CD4-positive, CD25-positive, alpha-beta regulatory T cell (primary cell): ENCODE measurements around the gene HOXB7. TPM values are rescaled to one million over a fixed set of nuclear protein-coding genes. Genes with fewer than 3 reads are reported as not detected.

Experiments
- ATAC-seq, 2 donors: fragments of 150-1000 bp; cut with Tn5 transposase; one replicate each; pipeline ENCODE4 v1.10.0; 2021; ENCODE audit warnings: low read depth in 2 of 2, moderate number of reproducible peaks in 2 of 2, moderate library complexity in 1 of 2
- DNase-seq, 3 donors: peaks; one replicate each; pipeline versions ENCODE4 v3.0.0 to v3.0.0-alpha.2; 2012 to 2022; ENCODE audit warnings: mixed read lengths in 1 of 3
- H3K27ac ChIP-seq: one replicate; pipeline ENCODE4 v1.7.0; 2013; ENCODE audit warnings: mild to moderate bottlenecking, low read length; ENCODE audit not compliant: insufficient read depth, poor library complexity, severe bottlenecking
- H3K27me3 ChIP-seq: one replicate; pipeline ENCODE4 v1.7.0; 2013; ENCODE audit warnings: low read length; ENCODE audit not compliant: control insufficient read depth, insufficient read depth
- H3K36me3 ChIP-seq: one replicate; pipeline ENCODE4 v1.7.0; 2013; ENCODE audit warnings: mild to moderate bottlenecking, low read length, moderate library complexity; ENCODE audit not compliant: control insufficient read depth, insufficient read depth
- H3K4me1 ChIP-seq: 2 replicates; pipeline ENCODE4 v1.7.0; 2013; ENCODE audit warnings: mild to moderate bottlenecking, low read length; ENCODE audit not compliant: insufficient read depth, control insufficient read depth, poor library complexity, severe bottlenecking
- H3K4me3 ChIP-seq: one replicate; pipeline ENCODE4 v1.7.0; 2013; ENCODE audit warnings: low read depth, mild to moderate bottlenecking, low read length, moderate library complexity
- H3K9me3 ChIP-seq, 2 experiments: 1 replicate in 1 of 2; 2 replicates in 1 of 2; pipeline ENCODE4 v1.7.0; 2013; ENCODE audit warnings: low read length in 2 of 2, mild to moderate bottlenecking in 1 of 2, moderate library complexity in 1 of 2; ENCODE audit not compliant: control insufficient read depth in 2 of 2
- H3K27ac Mint-ChIP-seq, 3 donors: one replicate each; pipeline ENCODE4 v1.8.0; 2020 to 2022; ENCODE audit warnings: mild to moderate bottlenecking in 3 of 3, mixed read lengths in 3 of 3, moderate library complexity in 2 of 3
- H3K27me3 Mint-ChIP-seq: one replicate; pipeline ENCODE4 v1.8.0; 2022; ENCODE audit warnings: mild to moderate bottlenecking, mixed read lengths
- H3K36me3 Mint-ChIP-seq: one replicate; pipeline ENCODE4 v1.8.0; 2020; ENCODE audit warnings: mixed read lengths
- H3K4me1 Mint-ChIP-seq, 4 donors: one replicate each; pipeline ENCODE4 v1.8.0; 2020 to 2022; ENCODE audit warnings: mixed read lengths in 4 of 4, mild to moderate bottlenecking in 1 of 4
- H3K4me3 Mint-ChIP-seq, 4 donors: one replicate each; pipeline ENCODE4 v1.8.0; 2020 to 2022; ENCODE audit warnings: mild to moderate bottlenecking in 4 of 4, mixed read lengths in 4 of 4, moderate library complexity in 3 of 4
- H3K9me3 Mint-ChIP-seq, 7 donors: one replicate each; pipeline ENCODE4 v1.8.0; 2020 to 2022; ENCODE audit warnings: mixed read lengths in 7 of 7, mild to moderate bottlenecking in 3 of 7, moderate library complexity in 2 of 7
- polyA plus RNA-seq, 4 donors: library from polyadenylated mRNA; unstranded; fragments of 300-500 nt; fragmentation: Illumina TruSeq; gene quantifications; one replicate each; pipeline ENCODE4 v1.2.3, GENCODE V29; 2021
- total RNA-seq: library from RNA; stranded (reverse); gene quantifications from one replicate; pipeline ENCODE4 v1.2.3, GENCODE V29; 2022

HOXB7 gene
- total and polyA plus RNA-seq, 5 donors from 2014 or later = 0.77 to 7.2 (median 2.1) TPM

DNA sequence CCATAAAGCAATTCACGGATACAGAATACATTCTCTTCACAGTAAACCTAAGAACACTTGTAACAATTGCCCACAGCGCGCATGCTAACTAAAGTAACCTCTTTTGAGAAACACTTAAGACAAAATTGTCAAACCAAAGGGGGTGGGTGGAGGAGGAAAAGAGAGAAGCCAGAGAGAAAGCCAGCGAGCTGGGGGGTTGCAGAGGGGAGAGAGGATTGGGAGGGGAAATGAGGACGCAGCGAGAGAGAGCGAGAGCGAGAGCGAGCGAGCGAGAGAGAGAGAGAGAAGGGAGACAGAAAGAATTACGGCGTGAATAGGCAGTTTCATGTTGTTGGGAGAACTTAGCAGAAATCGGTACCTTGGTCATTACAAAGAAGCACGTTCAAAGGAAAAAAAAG, 1.6 kb upstream of the HOXB7 start:
- DNase-seq (peak in 1 of 3 donors; percentile 34), ATAC-seq (peak in 1 of 2 donors; percentile 7)
- peaks cover 0 to 6% (median 0%) of the 10 kb centered on the region in 7 donors for H3K9me3 Mint-ChIP-seq
- no peaks in the 10 kb centered on the region for H3K36me3 Mint-ChIP-seq
- peaks cover 59% of the 10 kb centered on the region for H3K4me1 ChIP-seq
- peaks cover 30% of the 10 kb centered on the region for H3K27me3 ChIP-seq
- H3K4me3 Mint-ChIP-seq = peak overlapping the region; percentile 82 to 97 (median 88)
- no peaks in the 10 kb centered on the region for H3K36me3 ChIP-seq
- no peaks in the 10 kb centered on the region for H3K9me3 ChIP-seq
- H3K27ac Mint-ChIP-seq = peak overlapping the region in 2 of 3 donors; percentile 26 to 64
- peaks cover 87% of the 10 kb centered on the region for H3K27me3 Mint-ChIP-seq
- peak overlapping the region; percentile 68 for H3K4me3 ChIP-seq
- H3K4me1 Mint-ChIP-seq = peaks cover 4 to 59% (median 43%) of the 10 kb centered on the region in 4 donors
- no peak overlapping the region for H3K27ac ChIP-seq

DNA sequence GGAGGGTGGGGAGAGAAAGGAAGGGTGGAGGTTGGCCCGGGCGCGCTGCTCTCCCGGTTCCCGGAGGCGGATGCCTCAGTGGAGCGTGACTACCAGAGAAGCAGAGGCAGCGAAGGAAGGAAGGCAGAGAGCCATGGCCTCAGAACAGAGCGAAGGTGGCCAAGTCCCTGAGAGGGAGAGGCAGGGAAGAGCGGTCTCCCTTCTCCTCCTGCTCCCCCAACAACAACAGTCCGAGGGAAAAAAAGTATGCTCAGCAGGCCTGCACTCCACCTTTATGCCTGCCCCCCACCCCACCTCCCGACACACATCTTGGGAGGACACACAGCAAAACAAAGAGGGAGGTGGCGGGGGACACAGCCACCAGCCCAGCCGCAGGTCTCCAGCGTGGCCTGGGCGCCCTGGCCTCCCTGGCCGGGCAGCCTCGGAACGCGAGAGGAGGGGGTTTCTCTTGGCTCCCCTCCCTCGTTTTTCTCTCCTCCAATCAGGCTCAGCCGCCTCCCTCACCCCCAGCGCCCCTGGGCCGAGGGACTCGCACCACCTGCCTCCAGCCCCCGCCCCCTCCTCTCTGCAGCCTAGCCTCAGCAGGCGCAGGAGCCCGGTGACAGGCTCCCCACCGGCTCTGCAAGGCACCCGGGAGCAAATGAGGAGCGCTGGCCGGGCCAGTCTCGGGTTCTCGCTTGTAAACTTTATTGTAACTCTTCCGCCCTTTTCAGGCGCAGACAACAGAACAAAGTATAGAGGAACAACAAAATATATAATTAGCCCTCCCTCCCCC, 1.1 kb upstream of the HOXB7 start:
- no peak for ATAC-seq
- peaks cover 58% of the 10 kb centered on the region for H3K4me1 ChIP-seq
- H3K9me3 Mint-ChIP-seq = peaks cover 0 to 6% (median 0%) of the 10 kb centered on the region in 7 donors

GRCh38 chr17:48611213-48611612, 396 bp upstream of the HOXB7 start:
- Histone ChIP-seq H3K36me3 (no peaks in the 10 kb centered on the region), H3K4me3 (peak overlapping the region; percentile 90), H3K27me3 (peaks cover 25% of the 10 kb centered on the region), H3K9me3 (no peaks in the 10 kb centered on the region), H3K27ac (no peak overlapping the region), H3K4me1 (peaks cover 58% of the 10 kb centered on the region)
- H3K4me1 Mint-ChIP-seq = peaks cover 0 to 53% (median 36%) of the 10 kb centered on the region in 4 donors
- ATAC-seq (no peak), DNase-seq (no peak)
- H3K9me3 Mint-ChIP-seq = peaks cover 0 to 6% (median 0%) of the 10 kb centered on the region in 7 donors
- peak overlapping the region; percentile 88 to 97 (median 92) for H3K4me3 Mint-ChIP-seq
- peak overlapping the region in 2 of 3 donors; percentile 83 to 84 for H3K27ac Mint-ChIP-seq
- no peaks in the 10 kb centered on the region for H3K36me3 Mint-ChIP-seq
- peaks cover 87% of the 10 kb centered on the region for H3K27me3 Mint-ChIP-seq

More for the DNA sequence above, 1.1 kb upstream of the HOXB7 start:
- no peak for DNase-seq
- Mint-ChIP-seq H3K27me3 (peaks cover 87% of the 10 kb centered on the region), H3K36me3 (no peaks in the 10 kb centered on the region), H3K27ac (peak overlapping the region in 1 of 3 donors; percentile 26), H3K4me1 (peaks cover under 1 to 53% (median 37%) of the 10 kb centered on the region in 4 donors), H3K4me3 (peak overlapping the region; percentile 88 to 97 (median 92))
- Histone ChIP-seq H3K27me3 (peaks cover 27% of the 10 kb centered on the region), H3K36me3 (no peaks in the 10 kb centered on the region), H3K27ac (no peak overlapping the region), H3K9me3 (no peaks in the 10 kb centered on the region), H3K4me3 (peak overlapping the region; percentile 68)

- Mint-ChIP-seq H3K4me3 (peak overlapping the region; percentile 27 to 93 (median 80)), H3K36me3 (no peaks in the 10 kb centered on the region), H3K9me3 (peaks cover 0 to 4% (median 0%) of the 10 kb centered on the region in 7 donors), H3K27ac (no peak overlapping the region), H3K4me1 (peaks cover 0 to 44% (median 27%) of the 10 kb centered on the region in 4 donors), H3K27me3 (peaks cover 87% of the 10 kb centered on the region)
- H3K27me3 ChIP-seq = peaks cover 19% of the 10 kb centered on the region
- peaks cover 52% of the 10 kb centered on the region for H3K4me1 ChIP-seq
- H3K36me3 ChIP-seq = no peaks in the 10 kb centered on the region
- no peak overlapping the region for H3K4me3 ChIP-seq
- DNase-seq (no peak), ATAC-seq (no peak)
- no peaks in the 10 kb centered on the region for H3K9me3 ChIP-seq
- H3K27ac ChIP-seq = no peak overlapping the region
Observed at GRCh38 chr17:48609759-48610281, 997 bp downstream of the HOXB7 start.

DNA sequence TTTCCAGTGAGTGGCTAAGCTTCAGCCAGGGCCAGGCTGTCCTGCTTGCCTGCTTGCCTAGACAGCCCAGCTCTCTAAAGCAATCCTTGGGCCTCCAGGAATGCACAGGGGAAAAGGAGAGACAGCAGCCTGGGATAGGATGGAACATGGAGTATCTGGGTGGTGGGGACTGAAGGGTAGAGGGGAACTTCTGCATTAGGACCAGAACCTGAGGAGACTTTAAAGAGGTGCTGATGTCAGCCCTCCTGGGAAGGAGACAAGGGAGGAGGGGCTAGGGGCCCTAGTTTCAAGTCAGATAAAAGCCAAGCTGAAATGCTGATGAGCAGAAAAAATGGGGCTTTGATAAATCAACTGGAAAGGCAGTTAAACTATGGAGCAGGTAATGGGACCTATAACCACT, 1.8 kb downstream of the HOXB7 start:
- no peak overlapping the region for H3K27ac ChIP-seq
- H3K4me1 ChIP-seq = peaks cover 48% of the 10 kb centered on the region
- no peak overlapping the region for H3K4me3 ChIP-seq
- H3K27me3 Mint-ChIP-seq = peaks cover 87% of the 10 kb centered on the region
- H3K27me3 ChIP-seq = peaks cover 19% of the 10 kb centered on the region
- ATAC-seq (no peak), DNase-seq (no peak)
- peak overlapping the region; percentile 27 to 92 (median 62) for H3K4me3 Mint-ChIP-seq
- no peaks in the 10 kb centered on the region for H3K36me3 ChIP-seq
- H3K9me3 Mint-ChIP-seq = peaks cover 0 to 4% (median 0%) of the 10 kb centered on the region in 7 donors
- H3K4me1 Mint-ChIP-seq = peaks cover 0 to 41% (median 27%) of the 10 kb centered on the region in 4 donors
- no peak overlapping the region for H3K27ac Mint-ChIP-seq
- no peaks in the 10 kb centered on the region for H3K36me3 Mint-ChIP-seq
- no peaks in the 10 kb centered on the region for H3K9me3 ChIP-seq

- Mint-ChIP-seq H3K27ac (no peak overlapping the region), H3K4me3 (peak overlapping the region in 2 of 4 donors; percentile 27 to 57), H3K36me3 (no peaks in the 10 kb centered on the region), H3K9me3 (peaks cover 0 to 2% (median 0%) of the 10 kb centered on the region in 7 donors), H3K4me1 (peaks cover 0 to 39% (median 25%) of the 10 kb centered on the region in 4 donors), H3K27me3 (peaks cover 87% of the 10 kb centered on the region)
- H3K4me1 ChIP-seq = peaks cover 47% of the 10 kb centered on the region
- no peak overlapping the region for H3K27ac ChIP-seq
- H3K4me3 ChIP-seq = no peak overlapping the region
- DNase-seq (no peak), ATAC-seq (no peak)
- no peaks in the 10 kb centered on the region for H3K9me3 ChIP-seq
- no peaks in the 10 kb centered on the region for H3K36me3 ChIP-seq
- H3K27me3 ChIP-seq = peaks cover 21% of the 10 kb centered on the region
Observed at GRCh38 chr17:48608494-48608834, 2.4 kb downstream of the HOXB7 start.

GRCh38 chr17:48606892-48607614, 3.8 kb downstream of the HOXB7 start:
- DNase-seq (no peak), ATAC-seq (no peak)
- Mint-ChIP-seq H3K27ac (no peak overlapping the region), H3K4me3 (peak overlapping the region in 1 of 4 donors; percentile 0), H3K9me3 (peaks cover 0 to 2% (median 0%) of the 10 kb centered on the region in 7 donors), H3K36me3 (no peaks in the 10 kb centered on the region), H3K27me3 (peaks cover 91% of the 10 kb centered on the region), H3K4me1 (peaks cover 6 to 39% (median 22%) of the 10 kb centered on the region in 4 donors)
- Histone ChIP-seq H3K4me1 (peaks cover 45% of the 10 kb centered on the region), H3K36me3 (no peaks in the 10 kb centered on the region), H3K27ac (no peak overlapping the region), H3K9me3 (no peaks in the 10 kb centered on the region), H3K4me3 (no peak overlapping the region), H3K27me3 (peaks cover 24% of the 10 kb centered on the region)
